Right ventricle myocardium superior (tissue), 1 donor: ENCODE data around the gene GMCL1. TPM values are rescaled to one million over a fixed set of nuclear protein-coding genes. Genes with fewer than 3 reads are reported as not detected.

Experiments used
- ATAC-seq: fragments of 200-7000 bp; cut with Tn5 transposase; one replicate; pipeline ENCODE4 v1.9.1; 2020; ENCODE audit warnings: mild to moderate bottlenecking; ENCODE audit not compliant: poor library complexity
- DNase-seq: peaks from one replicate; pipeline ENCODE4 v3.0.0-alpha.2; 2020
- intact Hi-C: fragments of 100-400 bp; cut with DNase I; formaldehyde crosslinking; loops from one replicate; pipeline ENCODE4 v1.11.2; 2022
- long read RNA-seq: library from polyadenylated mRNA; unstranded; transcript quantifications from one replicate; pipeline ENCODE4 v2.0.0, GENCODE V29; 2021
- total RNA-seq: library from RNA; stranded (reverse); fragmentation: NEBNext Ultra II Directional; extraction: Animal tissue kit (Norgen Biotek cat#: 25700); gene quantifications from one replicate; pipeline ENCODE4 v1.2.1, GENCODE V29; 2021
- donor health status: DM: no; HTN: yes; CAD: no; lungs with severe emphysema.

The GMCL1 gene, protein sequence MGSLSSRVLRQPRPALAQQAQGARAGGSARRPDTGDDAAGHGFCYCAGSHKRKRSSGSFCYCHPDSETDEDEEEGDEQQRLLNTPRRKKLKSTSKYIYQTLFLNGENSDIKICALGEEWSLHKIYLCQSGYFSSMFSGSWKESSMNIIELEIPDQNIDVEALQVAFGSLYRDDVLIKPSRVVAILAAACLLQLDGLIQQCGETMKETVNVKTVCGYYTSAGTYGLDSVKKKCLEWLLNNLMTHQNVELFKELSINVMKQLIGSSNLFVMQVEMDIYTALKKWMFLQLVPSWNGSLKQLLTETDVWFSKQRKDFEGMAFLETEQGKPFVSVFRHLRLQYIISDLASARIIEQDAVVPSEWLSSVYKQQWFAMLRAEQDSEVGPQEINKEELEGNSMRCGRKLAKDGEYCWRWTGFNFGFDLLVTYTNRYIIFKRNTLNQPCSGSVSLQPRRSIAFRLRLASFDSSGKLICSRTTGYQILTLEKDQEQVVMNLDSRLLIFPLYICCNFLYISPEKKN
- 4.1 TPM for total RNA-seq
- long read RNA-seq, full-length matches to known transcripts, result 25 of 34 reads
- long read RNA-seq, partial matches to known transcripts, result 0 of 34 reads
- long read RNA-seq, other reads (novel, unspliced or antisense), result 9 of 34 reads

- intact Hi-C loops, result no loop called here
Measured at GRCh38 chr2:69829256-69830044, at the start of gene GMCL1. TSS of gene GMCL1 (plus strand) at chr2:69829660. CDS start at chr2:69829893, 233 bp downstream.

DNA sequence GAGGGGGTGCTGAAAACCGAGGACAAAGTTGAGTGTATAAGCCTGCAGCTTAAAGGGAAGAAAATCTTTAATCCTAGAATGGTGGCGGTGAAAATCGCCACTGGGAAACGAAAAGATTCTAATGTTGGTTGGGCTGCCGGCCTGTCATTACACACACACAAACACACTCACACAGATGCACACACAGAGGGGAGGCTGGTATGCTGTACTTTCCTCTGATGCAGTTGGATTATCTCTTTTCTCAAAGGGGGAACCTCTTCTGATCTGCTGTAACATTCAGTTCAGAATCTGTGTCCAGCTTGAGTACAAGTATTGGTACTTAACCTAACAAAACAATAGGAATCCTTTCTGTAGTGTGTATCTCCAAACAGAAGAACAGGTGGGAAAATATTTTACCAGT lies 48.5 kb upstream of the GMCL1 start:
- intact Hi-C loops, result no loop called here
- DNase-seq (no peak), ATAC-seq (no peak)

More at GRCh38 chr2:69829256-69830044, at the start of gene GMCL1:
- ATAC-seq (peak; percentile 99), DNase-seq (peak; percentile 99)

DNA sequence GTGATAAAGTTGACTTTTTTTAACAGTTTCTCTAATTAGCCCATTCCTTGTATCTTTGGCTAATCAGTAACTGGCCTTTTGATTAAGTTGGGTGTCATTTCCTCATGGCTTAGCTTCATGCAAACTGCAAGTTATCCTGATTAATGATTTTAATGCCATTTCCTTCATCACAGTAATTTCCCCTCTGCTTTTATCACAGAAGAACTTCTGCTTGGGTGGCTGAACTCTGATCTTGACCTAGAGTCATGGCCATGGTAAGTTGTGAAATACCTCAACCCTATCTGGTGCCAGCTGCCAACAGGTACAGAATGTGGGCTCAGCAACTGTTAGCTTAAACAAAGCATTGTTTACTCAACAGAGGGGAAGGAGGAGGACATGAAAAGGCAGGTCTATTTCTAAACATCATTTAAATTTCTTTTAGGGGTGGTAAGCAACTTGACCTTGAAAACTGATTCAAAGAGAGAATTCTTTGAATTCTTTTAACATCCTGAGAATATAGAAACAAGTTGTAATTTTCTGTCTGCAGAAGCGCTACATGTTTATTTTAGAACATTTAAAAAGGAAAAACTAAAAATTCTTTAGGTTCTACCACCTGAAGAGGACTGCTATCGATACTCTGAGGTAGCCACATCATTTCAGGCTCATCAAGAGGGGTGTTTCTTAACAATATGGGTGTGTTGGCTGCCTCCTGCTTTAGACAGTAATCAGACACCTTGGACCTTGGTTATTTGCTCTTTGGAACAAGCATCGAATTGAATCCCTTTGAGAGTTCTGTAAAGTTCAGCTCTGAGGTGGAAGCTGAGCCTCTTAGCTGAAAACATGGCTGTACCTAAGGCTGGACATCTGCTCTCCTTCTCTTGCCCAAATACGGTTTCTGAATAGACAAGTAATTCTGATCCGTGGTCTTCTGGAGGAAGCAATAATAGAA lies 47.9 kb upstream of the GMCL1 start:
- intact Hi-C loops, result no loop called here
- no peak for ATAC-seq
- no peak for DNase-seq

- ATAC-seq (no peak), DNase-seq (no peak)
- intact Hi-C loops, result no loop called here
Measured at GRCh38 chr2:69784228-69784627, 45.2 kb upstream of the GMCL1 start.

GRCh38 chr2:69785358-69785757 lies 44.1 kb upstream of the GMCL1 start:
- intact Hi-C loops, result no loop called here
- DNase-seq, result no peak
- ATAC-seq, result no peak

DNA sequence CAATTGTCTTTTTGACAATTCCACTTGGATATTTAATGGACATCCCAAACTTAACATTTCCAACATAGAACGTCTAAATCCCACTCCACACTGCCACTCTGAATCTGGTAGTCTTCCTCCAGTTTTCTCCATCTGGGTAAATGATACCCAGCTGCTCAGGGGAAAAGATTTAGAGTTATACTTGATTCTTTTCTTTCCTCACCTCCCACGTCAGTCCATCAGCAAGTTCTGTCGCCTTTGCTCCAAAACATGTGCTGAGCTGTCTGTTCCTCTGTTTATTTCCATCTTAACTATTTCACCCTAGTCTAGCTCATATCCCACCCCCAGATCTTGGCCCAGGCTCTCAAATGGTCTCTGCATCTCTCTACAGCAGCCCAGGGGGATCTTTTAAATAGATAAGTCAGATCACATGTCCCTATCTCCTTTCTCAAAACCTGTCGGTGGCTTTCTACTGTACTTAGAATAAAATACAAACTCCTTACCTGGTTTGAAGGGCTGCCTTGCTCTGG lies 43.4 kb upstream of the GMCL1 start:
- no peak for DNase-seq
- intact Hi-C loops, result no loop called here
- no peak for ATAC-seq

DNA sequence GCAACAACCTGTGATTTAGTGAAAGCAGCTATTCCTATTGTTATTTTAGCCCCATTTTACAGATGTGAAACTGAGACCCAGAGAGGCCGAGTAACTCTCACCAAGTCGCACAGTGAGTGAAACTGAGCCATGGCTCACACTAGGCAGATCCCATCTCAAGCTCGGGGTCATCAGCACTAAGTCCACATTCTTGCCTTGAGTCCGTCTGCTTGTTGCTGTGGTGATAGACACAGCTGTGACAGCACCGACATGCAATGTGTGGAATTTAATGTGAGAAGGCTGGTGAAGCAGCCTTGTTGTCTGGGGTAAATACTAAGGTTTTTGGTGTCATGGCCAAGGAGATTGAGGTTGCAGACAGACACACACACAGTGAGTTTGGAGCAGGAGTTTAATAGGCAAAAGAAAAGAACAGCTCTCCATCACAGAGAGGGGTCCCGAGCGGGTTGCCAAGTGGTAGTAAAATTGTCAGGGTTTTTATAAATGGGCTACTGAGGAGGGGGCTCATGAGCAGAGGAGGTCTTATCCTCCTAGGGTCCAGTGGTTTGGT lies 40.2 kb upstream of the GMCL1 start:
- no peak for DNase-seq
- no peak for ATAC-seq
- intact Hi-C loops, result no loop called here

GRCh38 chr2:69789772-69790600 lies 39.5 kb upstream of the GMCL1 start:
- ATAC-seq (peak; percentile 20), DNase-seq (no peak)
- intact Hi-C loops, result no loop called here

GRCh38 chr2:69790601-69790959 lies 38.9 kb upstream of the GMCL1 start:
- intact Hi-C loops, result no loop called here
- ATAC-seq (no peak), DNase-seq (no peak)

DNA sequence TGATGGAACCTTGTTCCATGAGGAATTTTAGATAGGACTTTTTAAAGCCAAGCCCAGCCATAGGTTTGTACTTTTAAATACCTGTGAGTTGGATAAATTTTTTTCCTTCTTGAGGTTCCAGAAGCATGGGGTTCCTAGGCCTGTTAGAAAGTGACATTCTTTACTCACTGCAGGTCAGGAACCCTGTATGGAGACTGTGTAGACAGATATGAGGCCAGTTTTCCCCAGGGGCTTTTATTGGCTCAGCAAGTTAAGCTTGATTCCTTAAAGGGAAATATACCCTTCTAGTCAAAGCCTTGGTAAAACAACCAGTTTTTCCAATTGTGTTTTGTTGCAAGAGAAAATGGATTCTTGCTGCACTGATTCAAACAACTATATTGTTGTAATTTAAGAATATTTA lies 38.4 kb upstream of the GMCL1 start:
- ATAC-seq (peak; percentile 55), DNase-seq (no peak)
- intact Hi-C loops, result no loop called here

DNA sequence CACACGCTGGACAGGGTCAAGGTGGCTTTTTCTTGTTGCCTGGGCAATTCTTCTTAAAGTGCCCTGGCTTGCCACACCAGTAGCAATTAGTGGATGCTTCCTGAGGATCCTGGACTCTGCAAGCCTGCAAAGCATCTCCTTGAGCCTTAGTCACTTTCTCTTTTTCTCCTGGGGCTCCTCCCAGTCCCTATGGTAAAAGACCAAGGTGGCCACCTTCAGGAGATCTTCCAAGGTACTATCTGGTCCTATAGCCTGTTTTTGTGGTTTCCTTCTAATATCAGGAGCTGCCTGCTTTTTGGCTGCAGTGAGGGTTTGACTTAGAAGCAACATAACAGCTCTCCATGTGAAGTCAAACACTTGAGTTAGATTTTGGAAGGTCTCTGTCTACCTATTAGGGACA lies 33.3 kb upstream of the GMCL1 start:
- ATAC-seq, result no peak
- DNase-seq, result no peak
- intact Hi-C loops, result no loop called here

DNA sequence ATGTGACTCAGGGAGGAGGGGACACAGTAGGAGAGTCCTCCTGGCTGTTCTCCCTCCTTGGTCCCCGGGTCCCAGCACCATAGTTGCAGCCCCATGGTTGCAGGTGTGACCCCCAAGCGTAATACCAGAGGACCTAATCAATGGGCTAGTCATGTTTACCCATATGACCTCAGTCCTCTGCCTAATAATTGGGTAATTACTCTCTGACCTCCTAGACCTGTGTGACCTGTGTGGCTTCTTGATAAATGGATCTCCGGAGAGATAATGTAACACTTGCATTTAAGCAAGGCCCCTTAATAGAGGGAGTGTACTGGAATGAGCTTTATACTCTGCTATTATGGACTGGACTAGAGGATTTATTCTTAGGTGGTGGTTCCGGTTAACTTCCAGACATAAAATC lies 32.2 kb upstream of the GMCL1 start:
- no peak for ATAC-seq
- intact Hi-C loops, result no loop called here
- no peak for DNase-seq

- ATAC-seq (no peak), DNase-seq (no peak)
- intact Hi-C loops, result no loop called here
Measured at GRCh38 chr2:69797836-69798289, 31.6 kb upstream of the GMCL1 start.

DNA sequence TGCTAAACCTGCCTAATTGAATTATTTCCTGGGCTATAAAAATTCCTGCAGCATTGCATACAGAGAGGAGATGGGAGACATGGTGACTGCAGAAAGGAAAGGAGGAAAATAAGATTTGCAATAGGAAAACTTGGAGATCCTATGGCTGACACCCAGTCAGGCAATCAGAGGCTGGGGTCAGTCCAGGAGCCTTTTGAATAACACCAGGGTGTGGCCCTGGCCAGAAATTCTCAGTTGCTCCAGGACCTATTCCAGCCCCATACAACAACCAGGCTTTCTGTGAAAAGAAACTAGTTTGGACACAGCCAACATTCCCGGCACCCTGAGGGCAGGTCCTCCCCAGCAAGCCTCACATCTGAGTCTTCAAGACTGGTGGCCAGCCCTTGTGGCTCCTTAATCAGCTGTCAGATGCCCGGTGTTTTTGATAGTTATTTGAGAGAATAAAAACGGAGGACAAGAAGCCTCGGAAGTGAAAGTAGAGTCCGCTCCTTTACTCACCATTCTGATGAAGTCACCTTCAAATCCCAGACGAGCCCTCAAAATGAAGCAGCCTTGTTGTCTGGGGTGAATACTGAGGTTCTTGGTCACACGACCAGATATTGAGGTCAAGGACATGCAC lies 31.1 kb upstream of the GMCL1 start:
- DNase-seq, result no peak
- intact Hi-C loops, result no loop called here
- peak; percentile 61 for ATAC-seq

- intact Hi-C loops, result no loop called here
- ATAC-seq, result peak; percentile 27
Measured at GRCh38 chr2:69798909-69799526, 30.4 kb upstream of the GMCL1 start.

GRCh38 chr2:69801745-69802290 lies 27.6 kb upstream of the GMCL1 start:
- no peak for DNase-seq
- intact Hi-C loops, result no loop called here
- ATAC-seq, result no peak

More at GRCh38 chr2:69798909-69799526, 30.4 kb upstream of the GMCL1 start:
- no peak for DNase-seq
